ENCODE measurements around the gene SCYL1.

Gene SCYL1

GRCh38 chr11:65548395-65548794 is 23.5 kb downstream of the SCYL1 start:
- Mint-ChIP-seq H3K27ac (no peak overlapping the region), H3K4me3 (peak overlapping the region in 1 of 3 experiments; percentile 58), H3K4me1 (peaks cover 12% of the 10 kb centered on the region), H3K9me3 (no peaks in the 10 kb centered on the region), H3K36me3 (ENCODE audit: low read depth) (peaks cover 59% of the 10 kb centered on the region), H3K27me3 (ENCODE audit: low read depth) (peaks cover 47% of the 10 kb centered on the region)
- TF ChIP-seq CTCF (IDR thresholded peaks at IDR 0.05; ENCODE audit: unreplicated experiment in 3 of 3): no peak

- no peak overlapping the region for H3K4me3 Mint-ChIP-seq
- H3K36me3 Mint-ChIP-seq (ENCODE audit: low read depth): peaks cover 59% of the 10 kb centered on the region
- peaks cover 12% of the 10 kb centered on the region for H3K4me1 Mint-ChIP-seq
- peaks cover 47% of the 10 kb centered on the region for H3K27me3 Mint-ChIP-seq (ENCODE audit: low read depth)
- H3K9me3 Mint-ChIP-seq: no peaks in the 10 kb centered on the region
- no peak for TF ChIP-seq CTCF (IDR thresholded peaks at IDR 0.05; ENCODE audit: unreplicated experiment in 3 of 3)
- peak overlapping the region in 1 of 3 experiments; percentile 1 for H3K27ac Mint-ChIP-seq
These were observed 24.2 kb downstream of the SCYL1 start for GRCh38 chr11:65549096-65549495.

- H3K4me3 Mint-ChIP-seq: peak overlapping the region in 1 of 3 experiments; percentile 12
- no peaks in the 10 kb centered on the region for H3K9me3 Mint-ChIP-seq
- peak; percentile 31 to 42 (median 32) for TF ChIP-seq CTCF (IDR thresholded peaks at IDR 0.05; ENCODE audit: unreplicated experiment in 3 of 3)
- peaks cover 30% of the 10 kb centered on the region for H3K27me3 Mint-ChIP-seq (ENCODE audit: low read depth)
- peaks cover 32% of the 10 kb centered on the region for H3K4me1 Mint-ChIP-seq
- peaks cover 40% of the 10 kb centered on the region for H3K36me3 Mint-ChIP-seq (ENCODE audit: low read depth)
- H3K27ac Mint-ChIP-seq: no peak overlapping the region
These were observed 26.9 kb downstream of the SCYL1 start for GRCh38 chr11:65551572-65552387.

- H3K27me3 Mint-ChIP-seq (ENCODE audit: low read depth): peaks cover 30% of the 10 kb centered on the region
- peak in 2 of 3 experiments; percentile 1 to 4 for TF ChIP-seq CTCF (IDR thresholded peaks at IDR 0.05; ENCODE audit: unreplicated experiment in 3 of 3)
- H3K36me3 Mint-ChIP-seq (ENCODE audit: low read depth): peaks cover 40% of the 10 kb centered on the region
- peaks cover 39% of the 10 kb centered on the region for H3K4me1 Mint-ChIP-seq
- H3K4me3 Mint-ChIP-seq: no peak overlapping the region
- H3K27ac Mint-ChIP-seq: no peak overlapping the region
- H3K9me3 Mint-ChIP-seq: no peaks in the 10 kb centered on the region
These were observed 27.6 kb downstream of the SCYL1 start for GRCh38 chr11:65552388-65552951.

- Mint-ChIP-seq H3K4me1 (peaks cover 40% of the 10 kb centered on the region), H3K36me3 (ENCODE audit: low read depth) (peaks cover 33% of the 10 kb centered on the region), H3K9me3 (no peaks in the 10 kb centered on the region), H3K27me3 (ENCODE audit: low read depth) (peaks cover 25% of the 10 kb centered on the region), H3K4me3 (no peak overlapping the region), H3K27ac (no peak overlapping the region)
- TF ChIP-seq CTCF (IDR thresholded peaks at IDR 0.05; ENCODE audit: unreplicated experiment in 3 of 3): no peak
These were observed 28.6 kb downstream of the SCYL1 start for GRCh38 chr11:65553301-65554001.
